ENCODE results near the gene SYF2.
"Not testable (repeated sequence)": the region's sequence is repeated elsewhere in the genome, so short reads cannot be mapped to it uniquely, and the experiment has no call there.

Gene SYF2

DNA sequence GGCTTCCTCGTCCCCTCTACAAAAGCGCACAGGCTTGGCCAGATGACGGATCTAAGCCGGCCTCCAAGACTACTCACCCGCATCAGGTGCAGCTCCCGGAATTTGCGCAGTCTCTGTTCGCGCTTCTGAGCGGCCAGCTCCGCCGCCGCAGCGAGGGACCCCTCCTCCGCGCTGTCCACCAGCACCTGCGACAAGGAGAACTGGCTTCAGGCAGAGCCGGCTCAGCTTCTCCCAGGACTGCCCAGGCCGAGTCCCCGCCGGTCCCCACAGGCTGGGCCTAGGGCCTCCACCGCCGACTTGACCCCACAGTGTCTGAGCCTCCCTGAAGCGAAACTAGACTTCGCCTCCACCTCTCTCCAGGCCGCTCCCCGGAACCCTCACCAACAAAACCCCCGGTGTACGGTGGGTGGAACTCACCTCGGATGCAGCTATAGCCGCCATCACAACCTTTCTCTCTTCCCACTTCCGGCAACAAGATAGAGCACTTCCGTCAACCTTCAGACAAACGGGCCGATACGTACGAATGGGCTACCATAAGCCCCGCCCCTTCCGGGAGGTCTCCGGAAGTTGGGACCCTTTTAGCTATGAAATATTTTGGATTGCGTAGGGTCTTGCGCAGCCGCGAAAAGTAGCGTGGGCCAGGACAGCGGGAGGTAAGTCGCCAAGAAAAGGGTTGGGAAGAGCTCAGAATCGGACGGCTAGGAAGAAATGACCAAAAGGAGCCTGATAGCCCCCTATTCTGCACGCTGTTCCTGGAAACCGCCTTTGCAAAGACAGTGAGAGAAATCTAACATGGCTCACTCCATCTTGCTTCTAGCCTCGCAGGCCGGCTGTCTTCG is at the start of gene SYF2:
Gene SYF2, minus strand, starts transcription at position 476 of the 839 bp plus-strand sequence. Its CDS starts 35 bp downstream, at position 441.
- DNase-seq, result peak; percentile 83

DNA sequence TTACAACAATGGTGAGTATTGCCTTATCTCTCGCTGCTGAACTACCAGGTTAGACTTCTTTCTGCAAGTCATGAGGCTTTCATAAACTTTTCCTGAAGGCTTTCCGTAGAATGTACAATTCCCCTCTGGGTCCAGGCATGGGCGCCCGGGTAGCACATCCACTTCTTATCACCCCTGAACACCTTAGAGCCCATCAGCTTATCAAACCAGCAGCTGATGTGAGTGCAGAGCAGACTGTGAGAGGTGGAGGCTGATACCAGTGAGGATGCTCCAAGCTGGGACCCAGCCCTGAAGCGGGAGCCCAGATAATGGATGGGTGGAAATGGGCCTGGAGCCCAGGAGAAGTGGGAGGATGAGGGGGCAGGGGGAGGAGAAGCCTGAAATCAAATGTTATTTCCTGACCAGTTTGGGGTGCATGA is 47.4 kb upstream of the SYF2 start:
- not testable (repeated sequence) for DNase-seq

DNA sequence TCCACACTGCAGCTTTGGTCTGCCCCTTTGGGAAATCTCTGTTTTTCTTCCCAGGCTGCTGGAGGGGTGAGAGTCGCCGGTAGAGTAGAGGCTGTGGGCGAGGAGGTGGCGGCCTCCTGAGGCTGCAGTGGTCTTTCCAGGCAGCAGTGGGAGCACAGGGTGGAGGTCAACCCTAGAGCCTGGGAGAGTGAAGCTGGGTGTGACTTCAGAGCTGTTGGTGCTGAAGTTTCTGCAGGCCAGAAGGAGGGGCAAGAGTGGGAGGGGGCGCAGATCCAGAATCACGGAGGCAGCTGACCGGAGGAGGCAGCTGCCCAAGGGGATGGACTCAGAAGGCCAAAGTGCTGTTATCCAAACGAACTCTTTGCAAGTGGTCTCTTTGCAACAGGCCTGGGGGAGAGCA is 46.5 kb upstream of the SYF2 start:
- not testable (repeated sequence) for DNase-seq

DNA sequence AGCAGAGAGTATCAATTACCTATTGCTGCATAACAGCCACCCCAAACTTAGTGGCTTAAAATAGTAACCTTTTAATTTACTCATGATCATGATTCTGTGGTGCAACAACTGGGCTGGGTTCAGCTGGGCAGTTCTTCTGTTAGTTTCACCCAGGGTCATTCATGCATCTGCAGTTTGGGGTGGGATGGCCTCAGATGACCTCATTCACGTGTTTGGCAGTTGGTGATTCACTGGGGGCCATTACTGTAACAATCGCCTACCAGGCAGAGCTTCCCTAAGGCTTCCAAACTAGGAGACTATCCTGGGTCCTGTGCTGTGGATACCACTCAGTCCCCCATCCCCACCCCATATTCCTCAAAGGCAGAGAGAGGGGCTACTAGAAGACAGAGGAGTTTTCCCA is 46.1 kb upstream of the SYF2 start:
- not testable (repeated sequence) for DNase-seq

DNA sequence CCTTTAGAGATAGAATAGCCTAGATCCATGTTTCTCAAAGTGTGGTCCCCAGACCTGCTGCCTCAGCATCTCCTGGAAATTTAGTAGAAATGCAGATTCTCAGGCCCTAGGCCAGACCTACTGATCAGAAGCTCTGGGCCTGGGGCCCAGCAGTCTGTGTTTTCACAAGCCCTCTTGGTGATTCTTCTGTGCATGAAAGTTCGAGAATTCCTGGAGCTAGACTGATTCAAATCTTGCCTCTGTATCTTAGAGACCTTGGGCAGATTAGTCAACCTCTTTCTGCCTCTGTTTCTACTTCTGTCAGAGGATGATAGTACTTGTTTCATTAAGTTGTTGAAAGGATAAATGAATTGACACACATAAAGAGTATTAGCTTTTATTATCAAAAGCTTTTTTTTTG is 45.0 kb upstream of the SYF2 start:
- not testable (repeated sequence) for DNase-seq

DNA sequence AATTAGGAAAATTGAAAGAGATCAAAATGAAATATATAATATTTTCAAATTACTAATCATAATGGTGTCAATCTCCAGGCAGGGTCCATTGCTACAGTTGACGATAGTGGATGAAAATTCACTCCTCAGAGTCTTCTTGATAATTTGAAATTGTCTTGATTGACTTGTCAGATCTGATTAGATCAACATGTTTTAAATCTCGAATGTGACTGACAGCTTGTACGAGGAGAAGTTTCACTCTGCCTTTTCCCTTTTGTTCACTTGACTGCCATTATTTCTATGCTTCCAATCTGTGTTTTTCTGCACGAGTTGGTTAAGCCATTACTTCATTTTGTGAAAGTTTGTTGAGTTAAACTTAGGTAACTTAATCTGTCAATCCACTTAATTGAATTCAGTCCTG is 43.3 kb upstream of the SYF2 start:
- not testable (repeated sequence) for DNase-seq

DNA sequence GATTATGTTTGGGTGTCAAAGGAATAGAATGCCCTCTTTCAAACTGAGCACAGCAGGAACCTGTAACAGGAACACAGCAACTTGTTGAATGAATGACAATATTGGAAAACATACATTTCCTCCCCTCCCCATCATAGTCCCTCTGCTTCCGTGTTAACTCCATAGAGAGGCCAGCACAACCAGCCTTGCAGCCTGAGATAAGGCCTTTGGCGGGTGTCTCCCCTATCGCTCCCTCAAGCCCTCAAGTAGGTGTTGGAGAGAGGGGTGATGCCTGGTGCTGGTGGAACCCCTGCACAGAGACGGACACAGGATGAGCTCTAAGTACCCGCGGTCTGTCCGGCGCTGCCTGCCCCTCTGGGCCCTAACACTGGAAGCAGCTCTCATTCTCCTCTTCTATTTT is 39.9 kb upstream of the SYF2 start, which contains the start of gene RHD:
Gene RHD, plus strand, starts transcription at position 272 of the 400 bp plus-strand sequence. Its CDS starts 39 bp downstream, at position 311.
- not testable (repeated sequence) for DNase-seq

DNA sequence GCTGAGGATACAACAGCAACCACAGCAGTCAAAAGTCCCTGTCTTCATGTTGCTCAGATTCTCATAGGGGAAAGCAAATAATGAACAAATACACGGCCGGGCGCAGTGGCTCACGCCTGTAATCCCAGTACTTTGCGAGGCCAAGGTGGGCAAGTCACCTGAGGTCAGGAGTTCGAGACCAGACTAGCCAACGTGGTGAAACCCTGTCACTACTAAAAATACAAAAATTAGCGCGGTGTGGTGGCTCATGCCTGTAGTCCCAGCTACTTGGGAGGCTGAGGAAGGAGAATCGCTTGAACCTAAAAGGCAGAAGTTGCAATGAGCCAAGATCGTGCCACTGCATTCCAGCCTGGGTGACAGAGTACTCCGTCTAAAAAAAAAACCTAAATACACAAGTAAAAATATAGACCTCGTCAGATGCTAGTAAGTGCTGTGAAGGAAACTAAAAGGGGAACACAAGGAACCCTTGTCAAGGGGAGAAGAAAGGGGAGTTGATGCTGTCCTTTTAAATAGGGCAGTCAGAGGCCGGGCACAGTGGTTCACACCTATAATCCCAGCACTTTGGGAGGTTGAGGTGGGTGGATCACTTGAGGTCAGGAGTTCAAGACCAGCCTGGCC is 36.0 kb upstream of the SYF2 start:
- DNase-seq, result not testable (repeated sequence)

DNA sequence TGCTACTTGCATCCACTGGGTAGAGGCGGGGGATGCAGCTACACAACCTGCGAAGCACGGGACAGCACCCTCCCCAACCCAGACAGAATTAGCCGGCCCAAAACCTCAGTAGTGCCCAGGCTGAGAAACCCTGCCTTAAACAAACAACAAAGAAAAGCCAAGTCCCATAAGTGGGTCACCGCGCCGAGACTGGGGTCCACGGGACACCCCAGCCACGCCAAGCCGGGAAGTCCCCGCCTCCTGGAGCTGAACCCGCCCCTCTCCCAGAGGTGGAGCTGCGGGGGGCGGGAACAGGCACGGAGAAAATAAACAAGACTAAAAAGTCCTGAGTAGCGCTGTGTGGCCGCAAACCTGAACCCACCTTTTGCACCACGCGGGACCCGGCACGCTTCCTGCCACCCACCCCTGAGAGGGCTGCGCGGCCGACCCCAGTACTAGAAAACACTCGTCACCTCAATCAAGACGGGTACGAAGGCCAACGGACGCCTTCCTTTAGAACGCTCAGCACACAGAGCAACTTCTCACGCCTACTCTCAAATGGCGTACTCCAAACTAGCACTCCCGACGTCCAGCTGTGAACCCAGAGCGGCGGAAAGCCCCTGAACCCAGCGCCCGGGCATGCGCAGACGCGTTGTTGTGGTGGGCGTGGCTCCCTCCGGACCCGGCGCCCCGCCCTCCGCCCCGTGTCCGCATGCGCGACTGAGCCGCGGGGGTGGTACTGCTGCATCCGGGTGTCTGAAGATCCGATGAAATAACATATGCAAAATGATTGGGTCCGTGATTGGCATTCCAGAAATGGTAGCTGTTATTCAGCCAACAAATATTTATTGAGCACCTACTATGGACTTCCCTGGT is 35.2 kb upstream of the SYF2 start:
- not testable (repeated sequence) for DNase-seq

DNA sequence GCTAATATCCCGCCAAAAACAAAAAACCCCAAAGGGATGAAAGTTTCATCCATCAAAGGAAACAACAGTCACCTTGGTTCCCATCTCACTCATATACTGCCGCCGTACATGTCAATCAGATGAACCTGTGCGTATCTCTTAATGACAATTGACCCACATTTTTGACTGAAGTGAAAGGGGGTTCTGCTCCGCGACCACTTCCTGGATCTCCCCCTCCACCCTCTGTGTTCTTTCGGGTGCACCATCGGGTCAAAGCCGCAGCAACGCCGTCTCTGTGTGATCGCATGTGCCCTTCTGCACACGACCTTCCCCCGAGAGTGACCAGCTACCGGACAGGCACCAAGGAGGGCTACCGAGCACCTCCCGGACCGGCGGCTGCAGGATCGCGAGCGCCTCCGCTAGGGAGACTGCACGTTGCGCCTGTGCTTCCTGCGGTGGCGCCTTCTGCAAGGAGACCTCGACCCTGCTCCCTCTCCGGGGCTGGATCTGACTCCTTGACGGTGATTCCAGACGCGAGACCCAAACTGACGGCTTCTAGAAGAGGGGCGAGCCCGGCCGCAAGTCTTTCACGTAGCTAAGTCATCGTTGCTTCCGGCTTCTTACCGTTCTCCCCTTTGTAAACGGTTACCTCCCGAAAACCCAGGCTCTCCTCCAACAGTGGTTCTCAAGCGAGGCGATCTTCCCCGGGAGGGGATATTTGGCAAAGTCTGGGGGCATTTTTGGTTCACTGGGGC is 34.4 kb upstream of the SYF2 start:
- DNase-seq, result not testable (repeated sequence)

DNA sequence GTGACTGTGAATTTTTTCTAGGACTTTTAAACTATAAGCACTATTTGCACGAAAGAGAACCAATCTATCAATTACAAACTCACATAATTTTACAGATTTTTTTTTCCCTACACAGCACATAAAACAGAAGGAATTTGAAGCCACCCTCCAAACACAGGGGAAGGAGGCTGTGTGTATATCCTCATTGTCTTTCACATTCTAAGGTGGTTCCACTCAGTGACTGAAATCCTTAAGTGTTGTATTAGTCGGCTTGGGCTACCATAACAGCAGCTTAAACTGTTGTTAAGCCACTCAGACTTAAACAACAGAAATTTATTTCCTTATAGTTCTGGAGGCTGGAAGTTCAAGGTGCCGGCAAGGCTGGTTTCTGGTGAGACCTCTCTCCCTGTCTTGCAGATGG is 28.0 kb upstream of the SYF2 start:
- DNase-seq, result not testable (repeated sequence)

DNA sequence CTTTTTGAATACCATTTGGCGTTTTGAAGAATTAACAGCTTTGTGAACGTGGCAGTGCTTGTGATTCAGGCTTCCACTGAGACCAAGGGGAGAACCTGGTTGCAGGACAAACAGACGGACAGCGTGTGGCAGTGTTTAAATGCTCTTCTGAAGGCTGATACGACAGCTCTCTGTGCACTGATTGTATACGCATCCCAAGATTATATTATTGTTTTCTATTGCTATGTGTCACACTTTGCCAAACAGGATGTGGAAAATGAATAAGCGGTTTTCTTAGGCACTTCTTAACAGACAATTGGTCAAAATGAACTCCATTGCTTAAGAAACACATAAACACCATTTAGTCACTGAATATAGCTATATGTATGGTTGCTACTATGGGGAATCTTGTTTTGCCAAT is 27.5 kb upstream of the SYF2 start:
- not testable (repeated sequence) for DNase-seq

DNA sequence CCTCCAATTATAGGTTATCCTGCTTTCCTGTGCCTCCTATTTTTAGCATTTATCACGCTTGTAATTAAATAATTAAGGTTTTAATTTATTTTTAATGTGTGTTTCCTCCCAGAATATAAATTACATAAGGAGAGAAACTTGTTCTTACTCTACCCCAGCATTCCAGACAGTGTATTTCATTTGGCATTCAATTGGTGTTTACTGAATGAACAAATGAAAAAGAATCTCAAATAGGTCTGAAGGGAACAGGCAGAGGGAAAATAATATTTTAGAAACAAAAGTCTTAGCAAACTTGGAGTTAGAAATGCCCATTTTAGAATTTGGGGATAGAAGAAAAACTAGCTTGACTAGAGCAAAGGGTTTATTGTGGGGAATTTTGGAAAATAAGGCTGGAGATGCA is 24.9 kb upstream of the SYF2 start:
- no peak for DNase-seq

DNA sequence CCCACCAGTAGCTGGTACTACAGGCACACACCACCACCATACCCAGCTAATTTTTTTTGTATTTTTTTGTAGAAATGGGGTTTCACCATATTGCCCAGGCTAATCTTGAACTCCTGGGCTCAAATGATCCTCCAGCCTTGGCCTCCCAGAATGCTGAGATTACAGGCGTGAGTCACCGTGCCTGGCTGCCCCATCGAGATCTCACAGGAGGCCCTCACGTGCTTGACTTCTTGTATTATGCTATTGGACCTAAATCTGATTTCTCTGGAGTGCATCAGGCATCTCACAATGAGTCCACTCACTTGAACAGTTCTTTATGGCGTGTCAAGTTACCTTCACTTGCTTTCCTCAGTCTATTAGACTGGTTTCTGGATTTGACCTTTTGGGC is 24.3 kb upstream of the SYF2 start:
- DNase-seq, result no peak

DNA sequence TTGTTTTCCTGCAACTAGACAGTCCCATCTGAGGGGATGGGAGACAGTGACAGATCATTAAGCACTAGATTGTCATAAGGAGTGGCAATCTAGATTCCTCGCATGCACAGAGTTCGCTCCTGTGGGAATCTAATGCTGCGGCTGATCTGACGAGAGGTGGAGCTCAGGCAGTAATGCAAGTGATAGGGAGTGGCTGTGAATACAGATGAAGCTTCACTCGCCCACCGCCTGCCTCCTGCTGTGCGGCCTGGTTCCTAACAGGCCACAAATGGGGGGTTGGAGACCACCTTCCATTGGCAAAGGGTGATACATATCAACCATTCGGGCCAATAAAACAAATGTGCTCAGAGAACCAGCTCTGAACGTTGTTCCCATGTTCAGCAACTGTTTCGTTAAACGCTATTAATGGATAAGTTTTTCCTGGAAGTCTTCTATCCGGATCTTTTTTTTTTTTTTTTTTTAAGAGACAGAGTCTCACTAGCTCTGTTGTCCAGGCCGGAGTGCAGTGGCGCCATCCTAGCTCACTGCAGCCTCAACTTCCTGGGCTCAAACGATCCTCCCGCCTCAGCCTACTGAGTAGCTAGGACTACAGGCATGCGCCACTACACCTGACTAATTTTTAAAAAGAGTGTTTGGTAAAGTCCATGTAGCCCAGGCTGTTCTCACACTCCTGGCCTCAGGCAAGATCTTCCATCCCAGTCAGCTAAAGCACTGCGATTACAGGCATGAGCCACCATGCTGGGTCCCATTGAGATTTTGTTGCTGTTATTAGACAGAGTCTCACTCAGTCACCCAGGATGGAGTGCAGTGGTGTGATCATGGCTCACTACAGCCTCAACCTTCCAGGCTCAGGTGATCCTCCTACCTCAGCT is 23.6 kb upstream of the SYF2 start:
- DNase-seq, result no peak

DNA sequence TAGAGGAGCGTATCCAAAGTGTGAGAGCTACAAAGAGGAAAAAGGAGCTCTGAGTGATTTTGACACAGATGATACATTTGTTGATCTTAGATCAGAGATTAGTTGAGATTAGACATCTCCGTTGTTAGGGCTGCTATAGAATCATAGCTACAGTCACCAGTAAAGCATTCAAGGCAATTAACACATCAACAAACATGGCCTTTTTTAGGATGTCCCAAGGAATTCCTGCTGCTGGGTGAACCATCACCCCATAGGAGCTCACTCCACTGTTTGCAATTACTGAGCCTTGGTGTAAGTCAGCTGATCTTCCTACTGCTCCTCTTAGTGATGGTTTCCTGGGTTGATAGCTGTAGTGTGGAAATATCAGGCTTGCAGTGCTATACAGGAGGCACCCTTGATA is 21.6 kb upstream of the SYF2 start:
- DNase-seq, result no peak

DNA sequence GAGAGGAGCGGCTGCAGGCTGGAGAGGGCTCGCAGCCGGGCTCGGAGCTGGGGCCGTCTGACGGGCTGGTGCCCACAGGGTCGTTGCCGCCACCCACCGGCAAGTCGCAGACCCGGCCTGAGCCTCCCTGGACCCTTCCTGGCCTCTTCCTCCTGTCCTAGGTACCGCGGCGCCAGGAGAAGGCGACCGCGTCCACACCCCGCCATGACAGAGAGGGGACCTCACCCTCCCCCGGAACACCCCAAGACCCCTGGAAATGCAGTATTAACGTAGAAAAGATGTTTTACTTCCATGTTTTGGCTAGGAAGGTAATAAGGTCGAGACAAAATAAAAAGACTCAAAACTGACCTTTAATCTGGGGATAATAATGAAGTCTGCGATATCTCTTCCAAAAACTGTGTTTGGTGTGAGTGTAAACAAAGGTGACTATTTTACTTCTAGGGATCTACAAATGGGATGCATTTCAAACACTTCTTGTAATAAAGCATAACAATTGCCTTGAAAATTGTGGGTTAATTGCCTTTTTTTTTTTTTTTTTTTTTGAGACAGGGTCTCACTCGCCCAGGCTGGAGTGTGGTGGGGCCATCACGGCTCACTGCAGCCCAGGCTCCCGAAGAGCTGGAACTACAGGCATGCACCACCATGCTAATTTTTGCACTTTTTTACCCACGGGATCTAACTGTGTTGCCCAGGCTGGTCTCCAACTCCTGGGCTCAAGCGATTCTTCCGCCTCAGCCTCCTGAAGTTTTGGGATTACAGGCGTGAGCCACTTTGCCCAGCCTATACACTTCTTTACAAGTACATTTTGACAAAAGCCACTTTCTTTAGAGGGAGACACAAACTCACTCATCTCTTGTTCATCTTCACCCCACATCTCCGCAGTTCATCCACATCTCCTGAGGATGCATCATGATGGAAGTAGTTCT is 15.8 kb upstream of the SYF2 start:
- no peak for DNase-seq

DNA sequence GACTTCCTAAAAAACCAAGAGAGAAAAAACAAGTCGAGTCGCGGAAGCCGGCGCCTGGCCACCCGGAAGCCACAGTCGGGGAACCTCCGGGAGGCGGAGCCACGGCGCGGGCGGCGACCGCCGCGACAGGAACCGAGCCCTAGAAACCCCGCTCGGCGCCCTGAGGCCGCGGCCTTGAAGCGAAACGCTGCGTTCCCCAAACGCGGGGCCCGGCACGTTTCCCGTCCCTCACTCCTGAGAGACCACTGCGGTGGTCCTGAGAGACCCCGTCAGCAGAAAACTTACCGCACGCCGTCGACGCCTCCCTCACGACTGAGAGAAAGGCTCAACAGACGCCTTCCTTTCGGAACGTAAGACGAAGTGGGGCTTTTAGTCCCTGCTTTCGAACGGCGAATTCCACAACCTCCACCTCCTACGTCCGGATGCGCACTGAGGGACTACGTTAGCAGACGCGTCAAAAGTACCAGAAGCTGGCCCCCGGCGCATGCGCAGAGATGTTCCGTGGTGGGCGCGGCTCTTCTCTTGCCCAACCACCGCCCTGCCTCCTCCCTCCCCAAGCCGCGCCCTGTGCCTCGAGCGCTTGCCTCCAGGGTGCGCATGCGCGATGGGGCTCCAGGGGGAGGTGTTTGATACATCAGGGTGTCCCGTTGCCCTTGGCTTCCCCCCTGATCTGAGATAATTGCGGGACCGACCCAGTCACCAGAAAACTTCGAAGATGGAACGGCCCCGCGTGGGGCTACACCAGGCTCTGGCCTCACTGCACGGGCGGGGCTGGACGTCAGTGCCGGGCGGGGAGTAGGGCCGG is 14.9 kb upstream of the SYF2 start, which contains the start of gene RSRP1:
Gene RSRP1, minus strand, starts transcription at position 431 of the 805 bp plus-strand sequence. CDS start 491 bp downstream, outside the sequence.
- peak; percentile 77 for DNase-seq

DNA sequence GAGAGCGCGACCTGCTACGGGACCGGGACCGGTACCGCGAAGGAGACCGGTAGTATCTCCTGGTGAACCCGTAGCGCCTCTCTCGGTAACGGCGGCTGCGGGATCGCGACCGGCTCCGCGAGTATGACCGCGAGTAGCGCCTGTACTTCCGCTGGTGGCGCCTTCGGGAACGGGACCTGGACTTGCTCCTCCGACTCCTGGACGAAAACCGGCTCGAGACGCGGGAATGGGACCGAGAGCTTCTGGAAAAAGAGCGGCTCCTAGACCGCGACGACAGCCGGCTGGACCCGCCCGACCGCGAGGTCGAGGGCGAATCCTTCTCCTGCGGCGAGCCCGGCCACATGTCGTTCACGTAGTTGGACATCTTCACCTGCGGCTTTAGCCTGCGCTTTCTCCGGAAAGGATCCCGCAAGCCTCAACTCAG is 14.3 kb upstream of the SYF2 start:
- no peak for DNase-seq
